ENCODE data around the gene PM20D1. TPM values are rescaled to one million over a fixed set of nuclear protein-coding genes. Genes with fewer than 3 reads are reported as not detected.
A peak's percentile ranks its signal among the peaks of the same experiment; 100 is the strongest.
"Not testable (repeated sequence)": the region's sequence is repeated elsewhere in the genome, so short reads cannot be mapped to it uniquely, and the experiment has no call there.

The PM20D1 gene
- under 0.01 TPM in 1 of 2 replicates, not detected in the other for total RNA-seq

DNA sequence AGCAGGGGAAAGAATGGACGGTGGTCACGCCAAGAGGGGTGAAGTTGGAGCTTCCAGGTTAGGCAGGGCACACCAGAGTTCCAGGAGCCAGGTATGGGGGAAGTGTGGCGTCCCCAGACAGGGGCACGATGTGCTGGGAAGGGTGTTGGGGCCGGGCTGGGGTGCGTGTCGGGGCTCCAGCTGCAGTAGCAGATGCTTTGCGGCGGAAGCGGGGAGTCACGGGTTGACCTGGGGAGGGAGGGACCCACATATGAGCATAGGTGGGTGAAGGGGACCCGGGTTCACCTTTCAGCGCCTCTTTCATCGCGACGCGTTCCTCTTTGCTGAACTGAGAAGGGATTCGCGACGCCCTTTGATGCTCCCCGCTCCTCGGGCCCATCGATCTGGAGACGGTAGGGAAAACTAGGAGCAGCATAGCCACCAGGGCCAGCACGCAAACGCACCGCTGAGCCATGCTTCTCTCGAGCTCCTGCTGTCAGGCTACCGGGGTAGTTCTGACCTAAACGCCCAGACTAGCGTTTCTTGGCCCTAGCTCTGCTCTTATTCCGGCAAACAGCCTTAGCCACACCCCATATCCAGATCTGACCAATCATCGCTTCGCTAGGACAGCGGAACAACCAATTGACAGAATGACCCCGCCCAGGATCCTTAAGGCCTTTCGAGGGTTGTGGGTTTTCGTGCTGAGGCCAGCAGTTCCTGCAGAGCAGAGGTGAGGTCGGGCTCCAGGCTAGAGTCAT lies at the start of gene PM20D1:
Gene PM20D1 (minus strand): TSS at position 514 of the 737 bp plus-strand sequence. CDS start 60 bp downstream, at position 454.
- DNase-seq (ENCODE audit: low read depth in 2 of 2): peak; percentile 74 to 76

- no peak for DNase-seq (ENCODE audit: low read depth in 2 of 2)
Measured at GRCh38 chr1:205896351-205896750, 46.4 kb upstream of the PM20D1 start.

DNA sequence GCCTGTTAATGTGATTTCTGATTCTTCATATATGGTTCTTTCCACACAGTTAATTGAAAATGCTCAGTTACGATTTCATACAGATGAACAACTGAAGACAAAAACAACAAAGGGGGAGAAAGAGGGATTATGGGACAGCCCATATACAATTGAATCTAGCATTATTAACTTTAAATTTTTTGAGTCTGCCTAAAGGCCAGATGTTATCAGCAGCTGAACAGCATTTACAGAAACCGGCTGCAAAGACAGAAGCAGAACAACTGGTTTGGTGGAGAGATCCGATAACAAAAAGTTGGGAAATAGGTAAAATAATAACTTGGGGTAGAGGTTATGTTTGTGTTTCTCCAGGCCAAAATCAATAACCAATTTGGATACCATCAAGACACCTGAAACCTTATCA lies 44.2 kb upstream of the PM20D1 start:
- DNase-seq (ENCODE audit: low read depth in 2 of 2): not testable (repeated sequence)

GRCh38 chr1:205892175-205892574 lies 42.2 kb upstream of the PM20D1 start:
- not testable (repeated sequence) for DNase-seq (ENCODE audit: low read depth in 2 of 2)

GRCh38 chr1:205891481-205891880 lies 41.5 kb upstream of the PM20D1 start:
- DNase-seq (ENCODE audit: low read depth in 2 of 2): peak in 1 of 2 donors; percentile 26

- not testable (repeated sequence) for DNase-seq (ENCODE audit: low read depth in 2 of 2)
Measured at GRCh38 chr1:205890631-205891030, 40.7 kb upstream of the PM20D1 start.

DNA sequence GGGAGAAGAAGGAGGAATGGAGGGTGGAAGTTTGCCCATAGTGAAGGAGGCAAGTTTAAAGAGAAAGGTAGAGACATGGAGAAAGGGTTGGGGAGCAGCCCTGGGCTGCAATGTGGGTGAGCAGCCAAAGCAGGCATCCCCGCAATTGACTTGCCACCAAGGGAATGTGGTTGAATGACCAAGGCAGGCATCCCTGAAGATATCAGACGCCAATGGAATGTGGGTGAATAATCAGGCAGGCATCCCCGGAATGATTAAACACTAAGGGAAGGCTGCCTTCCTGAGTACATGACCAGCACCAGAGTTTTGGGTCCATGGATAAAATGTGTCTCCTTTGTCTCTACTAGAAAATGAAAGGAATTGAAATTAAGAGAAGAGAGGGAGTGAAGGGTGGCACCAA lies 39.8 kb upstream of the PM20D1 start:
- peak in 1 of 2 donors; percentile 55 for DNase-seq (ENCODE audit: low read depth in 2 of 2)

GRCh38 chr1:205889006-205889405 lies 39.1 kb upstream of the PM20D1 start:
- DNase-seq (ENCODE audit: low read depth in 2 of 2): not testable (repeated sequence)

GRCh38 chr1:205883792-205884191 lies 33.9 kb upstream of the PM20D1 start:
- DNase-seq (ENCODE audit: low read depth in 2 of 2): no peak

DNA sequence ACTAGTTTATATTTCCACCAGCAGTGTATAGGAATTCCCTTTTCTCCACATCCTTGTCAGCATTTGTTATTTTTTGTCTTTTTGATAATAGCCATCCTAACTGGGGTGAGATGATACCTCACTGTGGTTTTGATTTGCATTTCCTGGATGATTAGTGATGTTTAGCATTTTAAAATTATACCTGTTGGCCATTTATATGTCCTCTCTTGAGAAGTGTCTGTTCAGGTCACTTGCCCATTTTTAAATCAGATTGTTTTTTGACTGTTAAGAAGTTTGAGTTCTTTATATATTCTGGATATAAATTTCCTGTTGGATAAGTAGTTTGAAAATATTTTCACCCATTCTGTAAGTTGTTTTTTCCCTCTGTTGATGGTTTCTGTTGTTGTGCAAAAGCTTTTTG lies 31.0 kb upstream of the PM20D1 start:
- DNase-seq (ENCODE audit: low read depth in 2 of 2): no peak

GRCh38 chr1:205879974-205880373 lies 30.0 kb upstream of the PM20D1 start:
- DNase-seq (ENCODE audit: low read depth in 2 of 2): no peak

DNA sequence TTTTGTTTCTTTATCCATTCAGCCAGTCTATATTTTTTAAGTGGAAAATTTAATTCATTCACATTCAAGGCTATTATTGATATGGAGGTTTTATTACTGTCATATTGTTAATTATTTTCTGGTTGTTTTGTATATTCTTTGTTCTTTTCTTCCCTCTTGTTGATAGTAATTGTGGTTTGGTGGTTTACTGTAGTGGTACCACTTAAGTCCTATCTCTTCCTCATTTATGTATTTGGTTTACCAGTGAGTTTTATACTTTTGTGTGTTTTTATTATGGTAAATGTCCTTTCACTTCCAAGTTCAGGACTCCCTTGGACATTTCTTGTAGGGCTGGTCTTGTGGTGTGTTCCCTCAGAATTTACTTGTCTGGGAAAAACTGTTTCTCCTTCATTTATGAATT lies 28.1 kb upstream of the PM20D1 start:
- DNase-seq (ENCODE audit: low read depth in 2 of 2): no peak

GRCh38 chr1:205873148-205873547 lies 23.2 kb upstream of the PM20D1 start:
- not testable (repeated sequence) for DNase-seq (ENCODE audit: low read depth in 2 of 2)

DNA sequence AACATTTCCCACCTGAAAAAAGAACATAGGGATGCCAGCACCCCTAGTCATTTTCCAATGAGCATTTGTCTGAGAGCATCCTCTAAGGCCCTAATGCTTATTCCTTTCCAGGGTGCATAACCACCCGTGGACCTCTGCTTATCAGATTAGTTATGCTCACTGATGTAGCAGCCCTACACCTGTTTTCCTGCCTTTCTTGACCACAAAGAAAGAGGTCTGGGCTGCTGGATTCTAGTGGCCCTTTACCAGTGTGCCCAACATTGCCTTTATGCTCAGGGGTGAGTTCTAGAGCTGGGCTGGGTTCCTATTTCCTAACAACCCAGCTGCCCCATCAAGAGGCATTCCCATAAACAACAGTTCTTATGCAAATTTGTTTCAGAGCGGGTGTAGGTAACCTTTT lies 20.3 kb upstream of the PM20D1 start:
- no peak for DNase-seq (ENCODE audit: low read depth in 2 of 2)

- DNase-seq (ENCODE audit: low read depth in 2 of 2): no peak
Measured at GRCh38 chr1:205861540-205861939, 11.6 kb upstream of the PM20D1 start.

DNA sequence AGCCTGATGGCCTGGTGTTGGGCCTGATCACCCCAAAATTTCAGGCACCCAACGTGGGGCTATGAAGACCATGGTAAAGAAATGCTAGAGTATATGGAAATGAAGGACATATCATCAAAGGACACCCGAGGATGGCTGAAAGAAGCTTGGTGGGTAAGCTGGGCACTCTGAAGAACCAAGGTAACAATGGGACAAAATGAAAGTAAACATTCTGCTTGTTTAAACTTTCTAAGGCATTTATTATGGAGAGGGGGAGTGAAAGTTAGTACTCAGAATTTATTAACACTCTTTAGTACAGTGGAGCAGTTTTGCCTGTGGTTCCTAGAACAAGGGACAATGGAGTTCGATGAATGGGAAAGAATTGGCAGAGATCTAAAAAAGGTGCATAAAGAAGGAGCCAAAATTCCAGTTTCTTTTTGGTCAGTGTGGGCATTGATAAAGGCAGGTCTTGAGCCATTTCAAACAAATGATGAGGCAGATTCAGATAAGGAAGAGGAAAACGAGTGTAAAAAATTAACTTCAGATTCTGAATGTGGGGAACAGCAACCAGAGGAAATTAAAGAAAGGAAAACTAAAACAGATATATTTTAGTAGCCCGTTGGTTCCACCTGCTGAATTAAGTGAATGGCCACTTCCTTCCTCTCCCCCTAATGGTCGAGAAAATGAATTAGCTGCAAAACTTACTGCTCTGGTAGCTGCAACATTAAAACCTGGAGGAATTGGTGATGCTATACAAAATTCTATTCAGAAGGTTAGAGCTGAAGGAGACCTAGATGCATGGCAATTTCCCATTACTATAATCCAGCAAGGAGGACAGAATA lies 8.4 kb upstream of the PM20D1 start:
- peak in 1 of 2 donors; percentile 15 for DNase-seq (ENCODE audit: low read depth in 2 of 2)

- DNase-seq (ENCODE audit: low read depth in 2 of 2): not testable (repeated sequence)
Measured at GRCh38 chr1:205857501-205857900, 7.6 kb upstream of the PM20D1 start.

- no peak for DNase-seq (ENCODE audit: low read depth in 2 of 2)
Measured at GRCh38 chr1:205856433-205856832, 6.5 kb upstream of the PM20D1 start.

DNA sequence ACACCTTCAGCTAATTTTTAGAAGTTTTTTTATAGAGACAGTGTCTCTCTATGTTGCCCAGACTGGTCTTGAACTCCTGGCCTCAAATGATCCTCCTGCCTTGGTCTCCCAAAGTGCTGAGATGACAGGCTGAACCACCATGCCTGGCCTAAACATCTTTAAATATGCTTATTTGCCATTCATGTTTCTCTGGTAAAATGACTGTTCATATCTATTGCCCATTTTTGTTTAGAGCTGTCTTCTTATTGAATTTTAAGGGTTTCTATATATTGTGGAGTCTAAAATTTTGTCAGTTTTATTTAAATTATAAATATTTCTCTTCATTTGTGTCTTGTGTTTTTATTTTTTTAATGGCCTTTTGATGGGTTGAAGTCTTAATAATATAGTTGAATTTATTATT lies 3.0 kb upstream of the PM20D1 start:
- DNase-seq (ENCODE audit: low read depth in 2 of 2): no peak

DNA sequence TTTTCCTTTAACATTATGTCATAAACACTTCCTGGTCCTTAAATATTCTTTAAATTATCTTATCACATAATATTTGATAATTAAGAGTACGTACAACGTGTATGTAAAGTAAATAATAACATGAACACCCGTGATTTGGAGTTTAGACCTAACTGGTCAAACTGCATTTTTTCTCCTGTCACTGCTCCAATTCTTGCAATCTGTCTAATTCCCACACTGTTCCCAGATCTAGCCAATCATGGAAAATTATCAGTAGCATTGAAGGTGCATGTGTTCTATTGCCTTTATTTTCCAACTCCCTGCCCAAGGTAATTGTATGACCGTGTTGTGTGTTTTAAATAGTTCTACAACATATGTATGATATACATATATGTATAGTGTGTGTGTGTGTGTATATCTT lies 2.1 kb upstream of the PM20D1 start:
- DNase-seq (ENCODE audit: low read depth in 2 of 2): no peak

DNA sequence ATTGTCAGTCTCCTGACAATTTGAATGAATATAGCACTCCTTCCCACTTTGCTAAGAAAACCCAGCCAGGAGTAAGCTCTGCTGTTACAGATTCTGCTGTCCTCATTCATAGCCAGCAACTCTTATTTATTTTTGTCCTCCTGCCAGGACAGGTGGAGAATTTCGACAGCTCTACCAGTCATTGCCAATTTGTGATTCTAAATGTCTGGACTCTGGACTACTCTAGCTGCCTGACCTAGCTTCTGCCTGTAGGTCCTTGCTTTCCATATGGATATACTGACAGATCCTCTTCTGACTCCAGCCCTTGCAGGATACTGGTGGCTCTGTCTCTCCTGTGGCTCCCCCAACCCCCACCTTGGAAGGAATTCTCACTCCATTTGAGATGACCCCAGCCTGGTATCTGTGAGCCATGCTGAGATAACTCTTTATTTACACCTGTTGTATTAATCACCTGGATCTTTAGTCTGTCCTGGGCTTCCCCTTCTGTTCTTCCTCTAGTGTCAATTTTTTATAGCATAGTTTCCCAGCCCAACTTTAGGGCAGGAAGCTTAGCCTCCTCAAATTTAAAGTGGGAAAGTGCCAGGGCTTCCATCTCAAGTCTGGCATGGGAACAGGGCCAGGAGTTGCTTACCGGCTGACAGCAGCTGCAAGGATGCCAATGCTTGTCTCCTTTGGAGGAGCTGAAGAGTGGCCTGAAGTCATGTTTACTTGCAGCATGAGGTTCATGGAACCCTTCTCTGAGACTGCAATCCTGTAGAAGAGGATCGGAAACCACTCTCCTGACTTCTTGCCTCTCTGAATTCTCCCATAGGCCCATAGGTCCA lies 6.7 kb downstream of the PM20D1 start:
- DNase-seq (ENCODE audit: low read depth in 2 of 2): no peak

- no peak for DNase-seq (ENCODE audit: low read depth in 2 of 2)
Measured at GRCh38 chr1:205842229-205842628, 7.7 kb downstream of the PM20D1 start.

Measured in lung microvascular endothelial cell (primary cell).